ENCODE data around the gene PHF21B. TPM values are rescaled to one million over a fixed set of nuclear protein-coding genes. Genes with fewer than 3 reads are reported as not detected.
"Not testable (repeated sequence)": the region's sequence is repeated elsewhere in the genome, so short reads cannot be mapped to it uniquely, and the experiment has no call there.

PHF21B gene
- polyA plus RNA-seq, 1 donor (not counting 4 experiments of a cell fraction or from before 2014, with no cell fraction given) = not detected

GRCh38 chr22:44962741-44963454 is 46.9 kb downstream of the PHF21B start:
- no peaks in the 10 kb centered on the region for H3K79me2 ChIP-seq (ENCODE audit: control insufficient read depth, insufficient read depth, low read length)
- H2AFZ ChIP-seq (ENCODE audit: control insufficient read depth, low read length) = no peak overlapping the region
- no peak for DNase-seq (ENCODE audit: low read depth, low spot score)
- H3K4me2 ChIP-seq (ENCODE audit: control insufficient read depth, extremely low read depth, insufficient read depth, low read depth, low read length) = no peak overlapping the region
- H3K9me1 ChIP-seq (ENCODE audit: control insufficient read depth, extremely low read depth, insufficient read depth, low read length) = no peaks in the 10 kb centered on the region
- no peaks in the 10 kb centered on the region for H3K4me1 ChIP-seq (ENCODE audit: control insufficient read depth, extremely low read depth, insufficient read depth, low read length)
- FAIRE-seq = no peak
- no peaks in the 10 kb centered on the region for H4K20me1 ChIP-seq (ENCODE audit: control insufficient read depth, extremely low read depth, insufficient read depth, low read length)
- no peaks in the 10 kb centered on the region for H3K9me3 ChIP-seq (ENCODE audit: control insufficient read depth, low read depth, low read length)
- no peaks in the 10 kb centered on the region for H3K27me3 ChIP-seq (ENCODE audit: control insufficient read depth, extremely low read depth, insufficient read depth, low read length)
- H3K36me3 ChIP-seq (ENCODE audit: control insufficient read depth in 2 of 2, extremely low read depth in 1 of 2, insufficient read depth in 2 of 2, low read length in 2 of 2) = no peaks in the 10 kb centered on the region
- dilution Hi-C loops (cut with MboI; ENCODE audit: extremely low pct_ligation_motif_present, low sequenced_read_pairs) = no loop called here
- TF ChIP-seq CTCF (optimal IDR thresholded peaks at IDR 0.05 in 1 of 3, IDR thresholded peaks at IDR 0.05 in 1 of 3, conservative IDR thresholded peaks at IDR 0.05 in 1 of 3; ENCODE audit: extremely low read depth in 1 of 3, insufficient read depth in 2 of 3, low read length in 3 of 3) (no peak), EZH2 (IDR thresholded peaks at IDR 0.05; ENCODE audit: low read length) (no peak)
- H3K4me3 ChIP-seq (ENCODE audit: control insufficient read depth in 2 of 3, extremely low read depth in 1 of 3, insufficient read depth in 2 of 3, low read depth in 1 of 3, low read length in 3 of 3) = no peak overlapping the region
- H3K27ac ChIP-seq (ENCODE audit: control insufficient read depth, insufficient read depth, low read length) = no peak overlapping the region
- H3K9ac ChIP-seq (ENCODE audit: control insufficient read depth, extremely low read depth, insufficient read depth, low read length) = no peak overlapping the region

GRCh38 chr22:44961682-44962081 is 48.1 kb downstream of the PHF21B start:
- H2AFZ ChIP-seq (ENCODE audit: control insufficient read depth, low read length); H3K9ac ChIP-seq (ENCODE audit: control insufficient read depth, extremely low read depth, insufficient read depth, low read length); H3K27ac ChIP-seq (ENCODE audit: control insufficient read depth, insufficient read depth, low read length); dilution Hi-C loops (cut with MboI; ENCODE audit: extremely low pct_ligation_motif_present, low sequenced_read_pairs); H3K27me3 ChIP-seq (ENCODE audit: control insufficient read depth, extremely low read depth, insufficient read depth, low read length); DNase-seq (ENCODE audit: low read depth, low spot score); H3K4me2 ChIP-seq (ENCODE audit: control insufficient read depth, extremely low read depth, insufficient read depth, low read depth, low read length); H3K79me2 ChIP-seq (ENCODE audit: control insufficient read depth, insufficient read depth, low read length); H3K4me3 ChIP-seq (ENCODE audit: control insufficient read depth in 2 of 3, extremely low read depth in 1 of 3, insufficient read depth in 2 of 3, low read depth in 1 of 3, low read length in 3 of 3); H3K9me1 ChIP-seq (ENCODE audit: control insufficient read depth, extremely low read depth, insufficient read depth, low read length); FAIRE-seq; H3K4me1 ChIP-seq (ENCODE audit: control insufficient read depth, extremely low read depth, insufficient read depth, low read length); H3K9me3 ChIP-seq (ENCODE audit: control insufficient read depth, low read depth, low read length); H3K36me3 ChIP-seq (ENCODE audit: control insufficient read depth in 2 of 2, extremely low read depth in 1 of 2, insufficient read depth in 2 of 2, low read length in 2 of 2); H4K20me1 ChIP-seq (ENCODE audit: control insufficient read depth, extremely low read depth, insufficient read depth, low read length): not testable (repeated sequence)

Measured in keratinocyte (primary cell).